WERI-Rb-1 (cell line): ENCODE data around the gene ZCCHC24.

ENCODE experiments used
- DNase-seq: peaks from one replicate; pipeline ENCODE4 v3.0.0-alpha.2; 2020
- H3K27ac ChIP-seq: fragments of 250-450 bp; sonication (Bioruptor Pico); 2 replicates; pipeline ENCODE4 v1.5.1; 2020; ENCODE audit warnings: mild to moderate bottlenecking, moderate library complexity
- H3K27me3 ChIP-seq: fragments of 250-450 bp; sonication (Bioruptor Pico); 2 replicates; pipeline ENCODE4 v1.5.1; 2021; ENCODE audit warnings: mild to moderate bottlenecking, low read depth, moderate library complexity; ENCODE audit not compliant: insufficient read depth, severe bottlenecking
- H3K36me3 ChIP-seq: fragments of 250-450 bp; sonication (Bioruptor Pico); 2 replicates; pipeline ENCODE4 v1.5.1; 2020; ENCODE audit warnings: mild to moderate bottlenecking, moderate library complexity
- H3K4me3 ChIP-seq: 2 replicates; pipeline ENCODE4 v1.5.1; 2011; ENCODE audit warnings: low read depth, mild to moderate bottlenecking, control low read depth, low read length
- H3K9me3 ChIP-seq: fragments of 250-450 bp; sonication (Bioruptor Pico); 2 replicates; pipeline ENCODE4 v1.5.1; 2021; ENCODE audit warnings: mild to moderate bottlenecking, moderate library complexity; ENCODE audit not compliant: severe bottlenecking
- TF ChIP-seq, protein P1 (sequence below): IDR thresholded peaks from 2 replicates; pipeline ENCODE4 v1.5.1; 2011; ENCODE audit warnings: low read depth, mild to moderate bottlenecking, control low read depth, inconsistent platforms, low read length

The ZCCHC24 gene

GRCh38 chr10:79402625-79402946, 42.8 kb downstream of the ZCCHC24 start:
- no peak overlapping the region for H3K4me3 ChIP-seq
- no peaks in the 10 kb centered on the region for H3K9me3 ChIP-seq
- H3K36me3 ChIP-seq, result no peaks in the 10 kb centered on the region
- H3K27me3 ChIP-seq, result no peaks in the 10 kb centered on the region
- H3K27ac ChIP-seq, result no peak overlapping the region
- TF ChIP-seq, protein P1, sequence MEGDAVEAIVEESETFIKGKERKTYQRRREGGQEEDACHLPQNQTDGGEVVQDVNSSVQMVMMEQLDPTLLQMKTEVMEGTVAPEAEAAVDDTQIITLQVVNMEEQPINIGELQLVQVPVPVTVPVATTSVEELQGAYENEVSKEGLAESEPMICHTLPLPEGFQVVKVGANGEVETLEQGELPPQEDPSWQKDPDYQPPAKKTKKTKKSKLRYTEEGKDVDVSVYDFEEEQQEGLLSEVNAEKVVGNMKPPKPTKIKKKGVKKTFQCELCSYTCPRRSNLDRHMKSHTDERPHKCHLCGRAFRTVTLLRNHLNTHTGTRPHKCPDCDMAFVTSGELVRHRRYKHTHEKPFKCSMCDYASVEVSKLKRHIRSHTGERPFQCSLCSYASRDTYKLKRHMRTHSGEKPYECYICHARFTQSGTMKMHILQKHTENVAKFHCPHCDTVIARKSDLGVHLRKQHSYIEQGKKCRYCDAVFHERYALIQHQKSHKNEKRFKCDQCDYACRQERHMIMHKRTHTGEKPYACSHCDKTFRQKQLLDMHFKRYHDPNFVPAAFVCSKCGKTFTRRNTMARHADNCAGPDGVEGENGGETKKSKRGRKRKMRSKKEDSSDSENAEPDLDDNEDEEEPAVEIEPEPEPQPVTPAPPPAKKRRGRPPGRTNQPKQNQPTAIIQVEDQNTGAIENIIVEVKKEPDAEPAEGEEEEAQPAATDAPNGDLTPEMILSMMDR, result no peak
- no peak for DNase-seq

DNA sequence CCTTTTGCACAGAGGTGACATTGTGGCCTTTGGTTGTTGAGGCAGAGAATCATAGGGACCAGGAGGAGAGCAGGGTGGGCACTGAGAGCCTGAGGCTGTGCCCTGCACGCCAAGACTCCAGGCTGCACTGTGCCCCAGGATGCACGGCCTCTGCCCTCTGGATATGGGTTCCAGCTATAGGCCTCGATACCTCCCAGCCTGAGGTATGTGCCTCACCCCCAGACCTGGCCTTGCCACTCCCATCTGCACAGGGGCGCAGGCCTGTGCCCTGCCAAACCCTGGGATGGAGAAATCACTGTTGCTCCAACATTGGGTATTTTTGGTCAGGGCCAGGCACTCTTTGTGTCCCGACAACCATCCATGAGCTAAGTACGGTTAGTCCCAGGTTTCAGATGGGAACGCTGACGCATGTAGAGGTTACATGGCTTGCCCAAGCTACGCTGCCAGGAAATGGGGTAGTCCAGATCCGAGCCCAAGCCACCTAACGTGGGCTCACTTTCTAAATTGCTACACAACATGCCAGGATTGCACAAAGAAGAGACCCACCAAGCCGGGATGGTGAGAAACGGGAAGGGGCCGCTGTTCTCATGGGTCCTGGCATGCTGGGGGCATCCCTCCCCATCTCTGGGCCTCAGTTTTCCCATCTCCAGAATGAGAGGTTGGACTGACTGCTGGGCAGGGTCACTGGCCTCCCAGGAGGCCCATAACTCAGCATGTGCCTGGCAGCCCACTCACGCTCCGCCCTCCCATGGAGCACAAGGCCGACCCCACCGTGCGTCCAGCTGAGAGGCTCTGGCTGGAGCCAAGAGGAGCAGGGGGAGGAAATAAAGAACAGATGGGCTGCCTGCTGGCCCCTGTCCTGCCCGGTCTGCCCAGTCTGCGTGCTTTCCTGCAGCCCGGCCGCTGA, 44.2 kb downstream of the ZCCHC24 start:
- peak; percentile 61 for DNase-seq
- no peak overlapping the region for H3K4me3 ChIP-seq
- H3K27me3 ChIP-seq, result no peaks in the 10 kb centered on the region
- TF ChIP-seq, protein P1, result no peak
- H3K9me3 ChIP-seq, result no peaks in the 10 kb centered on the region
- peak overlapping the region; percentile 50; the same call in 1 of the 2 replicates for H3K27ac ChIP-seq
- H3K36me3 ChIP-seq, result no peaks in the 10 kb centered on the region

DNA sequence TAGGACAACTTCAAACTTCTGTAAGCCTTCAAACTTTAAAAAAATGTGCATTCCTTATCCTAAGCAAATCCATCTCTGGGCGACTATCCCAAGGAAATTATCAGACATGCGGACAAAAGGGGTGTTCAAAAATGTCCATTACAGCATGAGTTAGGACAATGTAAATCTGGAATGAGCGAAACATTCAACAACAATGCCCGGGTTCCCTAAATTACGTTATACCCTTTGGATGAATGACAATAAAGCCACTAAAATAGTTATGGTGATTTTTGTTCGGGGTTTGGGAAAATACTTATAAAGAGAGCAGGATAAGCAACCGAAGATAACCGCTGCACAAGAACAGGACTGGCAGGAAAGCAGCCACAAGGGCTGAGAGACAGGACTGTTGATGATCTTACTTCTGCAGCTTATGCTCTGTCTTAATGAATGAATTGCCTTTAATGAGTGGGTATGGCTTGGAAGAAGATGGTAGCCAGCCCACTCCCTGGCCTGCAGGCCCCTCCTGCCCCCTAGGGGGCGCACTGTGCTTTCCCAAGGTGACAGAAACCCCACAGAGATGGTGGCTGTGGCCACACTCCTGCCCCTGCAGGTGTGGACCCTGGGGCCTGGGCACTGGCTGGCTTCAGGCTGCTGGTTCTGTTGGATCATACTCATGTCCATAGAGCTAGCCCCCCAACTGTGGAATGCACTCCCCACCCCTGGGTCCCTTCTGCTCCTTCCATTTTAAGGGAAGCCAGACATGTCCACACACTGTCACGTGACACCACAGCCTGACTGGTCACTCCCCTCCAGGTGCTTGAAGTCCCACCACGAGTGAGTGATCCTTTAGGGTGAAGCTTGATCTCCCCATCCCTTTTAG, 45.0 kb downstream of the ZCCHC24 start:
- TF ChIP-seq, protein P1, result peak; percentile 98
- Histone ChIP-seq H3K27ac (no peak overlapping the region), H3K27me3 (no peaks in the 10 kb centered on the region), H3K36me3 (no peaks in the 10 kb centered on the region), H3K9me3 (no peaks in the 10 kb centered on the region), H3K4me3 (no peak overlapping the region)
- peak; percentile 80 for DNase-seq

- H3K27ac ChIP-seq, result no peak overlapping the region; the same call in 1 of the 2 replicates
- peak; percentile 62 for DNase-seq
- no peak overlapping the region for H3K4me3 ChIP-seq
- H3K27me3 ChIP-seq, result no peaks in the 10 kb centered on the region
- H3K9me3 ChIP-seq, result no peaks in the 10 kb centered on the region
- TF ChIP-seq, protein P1, result no peak
- H3K36me3 ChIP-seq, result no peaks in the 10 kb centered on the region
Observed at GRCh38 chr10:79399223-79399831, 46.1 kb downstream of the ZCCHC24 start.

DNA sequence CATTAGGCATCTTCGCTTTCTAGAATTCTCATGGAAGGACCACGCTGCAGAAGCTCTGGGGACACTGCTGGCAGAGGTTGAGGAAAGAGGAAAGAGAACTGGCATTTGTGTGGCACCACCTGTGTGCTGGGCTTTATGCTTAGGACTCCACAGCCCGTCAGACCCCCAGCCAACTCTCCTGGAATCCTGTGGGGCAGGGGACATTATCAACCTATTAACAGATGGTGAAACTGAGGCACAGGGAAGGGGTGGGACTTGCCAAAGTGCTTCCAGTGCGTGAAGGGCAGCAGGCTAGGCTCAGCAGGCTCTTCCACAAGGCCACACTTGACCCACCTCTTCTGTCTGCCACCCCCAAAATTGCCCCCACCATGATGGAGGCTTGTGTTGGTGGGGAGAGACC, 46.8 kb downstream of the ZCCHC24 start:
- Histone ChIP-seq H3K4me3 (no peak overlapping the region), H3K27me3 (no peaks in the 10 kb centered on the region), H3K9me3 (no peaks in the 10 kb centered on the region), H3K36me3 (no peaks in the 10 kb centered on the region), H3K27ac (no peak overlapping the region)
- DNase-seq, result no peak
- TF ChIP-seq, protein P1, result no peak
